Upper lobe of left lung (tissue), 4 donors: ENCODE measurements around the gene MBNL2.

Experiments
- EP300 ChIP-seq, 4 donors: sonication (generic); formaldehyde crosslinking; IDR thresholded peaks; one replicate each; pipeline ENCODE4 v1.5.1; 2017; ENCODE audit warnings: antibody characterized with exemption in 4 of 4, control low read depth in 2 of 4
- POLR2A ChIP-seq, 4 donors: fragments of 450-650 bp; IDR thresholded peaks; one replicate each; pipeline ENCODE4 v1.5.1; 2016 to 2017; ENCODE audit warnings: antibody characterized with exemption in 4 of 4, mild to moderate bottlenecking in 2 of 4
- POLR2AphosphoS5 ChIP-seq, 2 donors: sonication (generic); formaldehyde crosslinking; IDR thresholded peaks; one replicate each; pipeline ENCODE4 v1.5.1; 2017; ENCODE audit warnings: antibody characterized with exemption in 2 of 2
- TF ChIP-seq, protein P1 (sequence below), 6 experiments: fragments of 450-650 bp in 4 of 6; fragments of 200-600 bp in 2 of 6; sonication (generic) in 2 of 6; IDR thresholded peaks; one replicate each; pipeline ENCODE4 v1.5.1; 2016 to 2019; ENCODE audit warnings: antibody characterized with exemption in 6 of 6

GRCh38 chr13:97417698-97418097 is 195.6 kb downstream of the MBNL2 start:
- TF ChIP-seq, protein P1, sequence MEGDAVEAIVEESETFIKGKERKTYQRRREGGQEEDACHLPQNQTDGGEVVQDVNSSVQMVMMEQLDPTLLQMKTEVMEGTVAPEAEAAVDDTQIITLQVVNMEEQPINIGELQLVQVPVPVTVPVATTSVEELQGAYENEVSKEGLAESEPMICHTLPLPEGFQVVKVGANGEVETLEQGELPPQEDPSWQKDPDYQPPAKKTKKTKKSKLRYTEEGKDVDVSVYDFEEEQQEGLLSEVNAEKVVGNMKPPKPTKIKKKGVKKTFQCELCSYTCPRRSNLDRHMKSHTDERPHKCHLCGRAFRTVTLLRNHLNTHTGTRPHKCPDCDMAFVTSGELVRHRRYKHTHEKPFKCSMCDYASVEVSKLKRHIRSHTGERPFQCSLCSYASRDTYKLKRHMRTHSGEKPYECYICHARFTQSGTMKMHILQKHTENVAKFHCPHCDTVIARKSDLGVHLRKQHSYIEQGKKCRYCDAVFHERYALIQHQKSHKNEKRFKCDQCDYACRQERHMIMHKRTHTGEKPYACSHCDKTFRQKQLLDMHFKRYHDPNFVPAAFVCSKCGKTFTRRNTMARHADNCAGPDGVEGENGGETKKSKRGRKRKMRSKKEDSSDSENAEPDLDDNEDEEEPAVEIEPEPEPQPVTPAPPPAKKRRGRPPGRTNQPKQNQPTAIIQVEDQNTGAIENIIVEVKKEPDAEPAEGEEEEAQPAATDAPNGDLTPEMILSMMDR (IDR thresholded peaks at IDR 0.05), result no peak
- TF ChIP-seq POLR2AphosphoS5 (IDR thresholded peaks at IDR 0.05) (no peak), EP300 (IDR thresholded peaks at IDR 0.05) (no peak), POLR2A (IDR thresholded peaks at IDR 0.05) (no peak)
